Heart left ventricle (tissue), 16 donors: ENCODE results near the gene OR4D1. TPM values are rescaled to one million over a fixed set of nuclear protein-coding genes. Genes with fewer than 3 reads are reported as not detected.

Source experiments
- ATAC-seq, 4 donors: fragments of 200-7000 bp; cut with Tn5 transposase; one replicate each; pipeline ENCODE4 v1.9.1; 2020 to 2022; ENCODE audit warnings: moderate library complexity in 4 of 4, mild to moderate bottlenecking in 3 of 4, moderate number of reproducible peaks in 1 of 4
- DNase-seq, 5 donors: peaks; one replicate each; pipeline ENCODE4 v3.0.0-alpha.2; 2020
- H3K27ac ChIP-seq, 12 donors: fragments of 200-600 bp; sonication (generic) in 4 of 12; one replicate each; pipeline versions ENCODE4 v1.5.0 to v1.8.0; 2016 to 2022; ENCODE audit warnings: mild to moderate bottlenecking in 2 of 12
- H3K27me3 ChIP-seq, 9 donors: fragments of 200-600 bp; sonication (generic) in 2 of 9; one replicate each; pipeline versions ENCODE4 v1.5.1 to v1.8.0; 2016 to 2022; ENCODE audit warnings: mild to moderate bottlenecking in 3 of 9
- H3K36me3 ChIP-seq, 9 donors: fragments of 200-600 bp; sonication (generic) in 2 of 9; one replicate each; pipeline versions ENCODE4 v1.5.0 to v1.8.0; 2018 to 2022; ENCODE audit warnings: mild to moderate bottlenecking in 2 of 9
- H3K4me1 ChIP-seq, 12 donors: fragments of 200-600 bp; sonication (generic) in 4 of 12; one replicate each; pipeline versions ENCODE4 v1.5.0 to v1.8.0; 2016 to 2022; ENCODE audit warnings: mild to moderate bottlenecking in 3 of 12
- H3K4me3 ChIP-seq, 12 donors: fragments of 200-600 bp; sonication (generic) in 4 of 12; one replicate each; pipeline versions ENCODE4 v1.5.0 to v1.8.0; 2017 to 2022; ENCODE audit warnings: mild to moderate bottlenecking in 9 of 12, moderate library complexity in 4 of 12
- H3K9me3 ChIP-seq, 12 donors: fragments of 200-600 bp; sonication (generic) in 4 of 12; one replicate each; pipeline versions ENCODE4 v1.5.0 to v1.8.0; 2016 to 2022; ENCODE audit warnings: mild to moderate bottlenecking in 1 of 12
- CTCF ChIP-seq, 12 donors: fragments of 200-600 bp; sonication (generic) in 4 of 12; IDR thresholded peaks; one replicate each; pipeline versions ENCODE4 v1.5.0 to v1.8.0; 2018 to 2022; ENCODE audit warnings: antibody characterized with exemption in 12 of 12, mild to moderate bottlenecking in 5 of 12
- POLR2A ChIP-seq, 2 donors: fragments of 450-650 bp; IDR thresholded peaks; one replicate each; pipeline ENCODE4 v1.6.1; 2017; ENCODE audit warnings: antibody characterized with exemption in 2 of 2, mild to moderate bottlenecking in 2 of 2, moderate library complexity in 2 of 2
- WGBS, 4 donors: extraction: QIAGEN DNeasy Blood & Tissue Kit in 2 of 4; methylation state at CpG; one replicate each; pipeline versions ENCODE4 v1.1.5 to v1.1.7; 2013 to 2018; 5-methylcytosine and 5-hydroxymethylcytosine counted together
- intact Hi-C, 10 donors: fragments of 100-400 bp; cut with DNase I; formaldehyde crosslinking; loops; one replicate each; pipeline versions ENCODE4 v1.11.1 to v1.14.2; 2022
- polyA plus RNA-seq, 2 donors: library from polyadenylated mRNA; stranded (reverse); fragments of 200-250 nt; gene quantifications; one replicate each; pipeline ENCODE4 v1.2.3, GENCODE V29; 2013
- total RNA-seq, 9 donors: library from RNA; depleted of rRNA in 2 of 9; stranded (reverse); fragments of >200 nt in 2 of 9; fragmentation: NEBNext Ultra II Directional in 3 of 9; extraction: Animal tissue kit (Norgen Biotek cat#: 25700) in 3 of 9; gene quantifications; one replicate each; pipeline versions ENCODE4 v1.1.0 to v1.2.4, GENCODE V29; 2016 to 2023
- donor health status: ischemic (EF 13 %, LVEDD 7.1; RV severe dilation, severe dysfunction).
- donor health status: healthy with polysubstance abuse.
- donor health status: DM: no; HTN: yes; CAD: no.
- donor health status: DM: no; HTN: no; CAD: no.
- donor health status: ischemic (EF 25% LVEDD 6.9; RV normal size, moderate dysfunction).
- donor health status: ischemic (EF 25% LVEDD 5.7; RV mildly dilated, moderate dysfunction).
- donor health status: healthy.
- donor health status: DM: yes; HTN: yes; CAD: no.
- donor health status: ischemic (EF 35%, LVEDD 5.7; RV mildly dilated, moderate dysfunction).
- donor health status: nonischemic (EF 11% LVEDD 7.7; RV severe dilation, severe dysfunction).
- donor health status: DM: yes; HTN: yes; CAD: no.
- donor health status: PGD.
- donor health status: ischemic (EF 29% LVEDD 5.4; RV normal size, mild dysfunction).
- donor health status: nonischemic (EF 23%, LVEDD 6.1; RV moderate dilation, normal function).

The OR4D1 gene
- total and polyA plus RNA-seq, 11 donors, result not detected

- 92 to 98% (median 93%) methylated on average over 5 of the region's 5 CpGs for WGBS, 4 donors
Measured at GRCh38 chr17:58208344-58208743, 60.2 kb downstream of the OR4D1 start.

More at GRCh38 chr17:58208344-58208743, 60.2 kb downstream of the OR4D1 start:
- Histone ChIP-seq H3K36me3 (peaks cover 0 to 78% (median 58%) of the 10 kb centered on the region in 9 donors), H3K27me3 (no peaks in the 10 kb centered on the region), H3K9me3 (no peaks in the 10 kb centered on the region), H3K4me3 (no peak overlapping the region), H3K4me1 (no peaks in the 10 kb centered on the region), H3K27ac (no peak overlapping the region)
- DNase-seq (no peak), ATAC-seq (no peak)
- TF ChIP-seq CTCF (IDR thresholded peaks at IDR 0.05) (no peak), POLR2A (IDR thresholded peaks at IDR 0.05) (no peak)
- intact Hi-C loops, result no loop called here

Other genes starting within 250 kb of the OR4D1 start
- gene CUEDC1, start 193.0 kb upstream of the OR4D1 start, total RNA-seq, result 10 to 100 TPM; 37.6 to 68.5 (median 42.8) TPM
- 10 to 100 TPM; 29.6 to 39.9 TPM for gene CUEDC1, start 193.0 kb upstream of the OR4D1 start, polyA plus RNA-seq
- gene VEZF1, start 160.1 kb upstream of the OR4D1 start, total RNA-seq, result 10 to 100 TPM; 58.9 to 85.6 (median 62.6) TPM
- 10 to 100 TPM; 18.2 to 46.4 TPM for gene VEZF1, start 160.1 kb upstream of the OR4D1 start, polyA plus RNA-seq
- 100 to 1,000 TPM in 4 of 9 donors, 10 to 100 TPM in 5; 80.8 to 114 (median 99.7) TPM for gene SRSF1, start 141.1 kb upstream of the OR4D1 start, total RNA-seq
- 100 to 1,000 TPM in 1 of 2 donors, 10 to 100 TPM in 1; 48.2 to 129 TPM for gene SRSF1, start 141.1 kb upstream of the OR4D1 start, polyA plus RNA-seq
- 100 to 1,000 TPM in 1 of 9 donors, 10 to 100 TPM in 8; 41.4 to 102 (median 74.0) TPM for gene DYNLL2, start 65.0 kb upstream of the OR4D1 start, total RNA-seq
- 10 to 100 TPM; 70.8 to 89.4 TPM for gene DYNLL2, start 65.0 kb upstream of the OR4D1 start, polyA plus RNA-seq
- not detected for gene OR4D2, start 18.6 kb downstream of the OR4D1 start, total RNA-seq
- gene OR4D2, start 18.6 kb downstream of the OR4D1 start, polyA plus RNA-seq, result not detected
- not detected for gene EPX, start 44.3 kb downstream of the OR4D1 start, total RNA-seq
- not detected for gene EPX, start 44.3 kb downstream of the OR4D1 start, polyA plus RNA-seq
- 10 to 100 TPM in 3 of 9 donors, 1 to 10 TPM in 6; 3.3 to 15.1 (median 8.6) TPM for gene MKS1, start 70.9 kb downstream of the OR4D1 start, total RNA-seq
- gene MKS1, start 70.9 kb downstream of the OR4D1 start, polyA plus RNA-seq, result 1 to 10 TPM; 6.1 to 6.3 TPM
- gene LPO, start 90.2 kb downstream of the OR4D1 start, total RNA-seq, result not detected
- not detected for gene LPO, start 90.2 kb downstream of the OR4D1 start, polyA plus RNA-seq
- 1 to 10 TPM in 1 of 9 donors, under 1 TPM in 5, not detected in 3; 0.12 to 2.8 (median 0.35) TPM for gene MPO, start 132.6 kb downstream of the OR4D1 start, total RNA-seq
- gene MPO, start 132.6 kb downstream of the OR4D1 start, polyA plus RNA-seq, result under 1 TPM in 1 of 2 donors, not detected in 1; 0.11 TPM
- 10 to 100 TPM in 6 of 9 donors, 1 to 10 TPM in 3; 5.1 to 23.1 (median 13.3) TPM for gene TSPOAP1, start 180.4 kb downstream of the OR4D1 start, total RNA-seq
- 10 to 100 TPM in 1 of 2 donors, 1 to 10 TPM in 1; 1.6 to 19.0 TPM for gene TSPOAP1, start 180.4 kb downstream of the OR4D1 start, polyA plus RNA-seq
- gene SUPT4H1, start 203.8 kb downstream of the OR4D1 start, total RNA-seq, result 10 to 100 TPM; 44.1 to 69.9 (median 58.0) TPM
- 10 to 100 TPM; 53.9 to 92.7 TPM for gene SUPT4H1, start 203.8 kb downstream of the OR4D1 start, polyA plus RNA-seq